DLD1 (cell line): ENCODE data around the gene CYP24A1.

ENCODE experiments used
- in situ Hi-C: cut with HindIII; loops from 2 replicates; pipeline ENCODE4 v1.10.0; 2017; ENCODE audit warnings: low sequenced_read_pairs

The CYP24A1 gene

GRCh38 chr20:54116550-54117235, 57.1 kb downstream of the CYP24A1 start:
- in situ Hi-C loops, result no loop called here

DNA sequence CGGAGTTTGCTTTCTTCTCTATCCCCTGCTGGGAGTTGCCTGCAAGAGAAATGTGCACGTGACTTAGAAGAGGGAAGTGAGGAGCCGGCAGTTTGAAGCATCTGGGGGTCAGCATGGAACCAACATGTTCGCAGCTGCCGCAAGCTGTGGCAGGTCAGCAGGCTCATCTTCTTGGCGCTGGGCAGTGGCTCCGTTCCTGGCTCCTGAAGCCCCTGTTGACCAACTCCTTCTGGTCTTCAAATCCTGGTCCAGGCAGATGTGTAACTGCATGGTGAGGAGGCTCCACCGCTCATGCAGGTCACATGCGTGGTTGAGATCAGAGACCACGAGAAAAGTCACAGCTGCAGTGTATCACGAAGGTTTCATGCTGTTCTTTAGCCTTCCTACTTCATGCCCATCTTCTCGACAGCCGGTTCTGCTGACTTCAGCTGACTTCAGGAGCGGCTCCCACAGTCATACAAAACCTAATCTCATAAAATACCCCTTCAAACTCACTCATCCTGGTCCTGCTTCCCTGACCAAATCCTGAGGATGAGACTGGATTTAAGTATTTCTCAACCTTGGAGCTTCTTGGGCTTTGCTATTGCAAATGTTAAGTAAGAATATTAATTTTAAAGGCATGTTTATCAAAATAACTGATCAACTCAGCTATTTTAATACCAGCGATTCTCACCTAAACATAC, 58.5 kb downstream of the CYP24A1 start:
- in situ Hi-C loops, result no loop called here

- in situ Hi-C loops, result no loop called here
Observed at GRCh38 chr20:54114109-54114508, 59.7 kb downstream of the CYP24A1 start.

GRCh38 chr20:54113566-54113965, 60.2 kb downstream of the CYP24A1 start:
- in situ Hi-C loops, result no loop called here

- in situ Hi-C loops, result no loop called here
Observed at GRCh38 chr20:54112221-54112884, 61.4 kb downstream of the CYP24A1 start.

DNA sequence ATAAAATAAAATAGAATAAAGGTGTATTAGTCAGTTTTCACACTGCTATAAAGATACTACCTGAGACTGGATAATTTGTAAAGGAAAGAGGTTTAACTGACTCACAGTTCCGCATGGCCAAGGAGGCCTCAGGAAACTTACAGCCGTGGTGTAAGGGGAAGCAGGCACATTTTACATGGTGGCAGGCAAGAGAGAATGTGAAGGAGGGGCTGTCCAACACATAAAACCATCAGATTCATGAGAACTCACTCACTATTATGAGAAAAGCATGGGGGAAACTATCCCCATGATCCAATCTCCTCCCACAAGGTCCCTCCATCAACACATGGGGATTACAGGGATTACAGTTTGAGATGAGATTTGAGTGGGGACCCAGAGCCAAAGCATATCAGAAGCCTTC, 62.3 kb downstream of the CYP24A1 start:
- in situ Hi-C loops, result no loop called here

DNA sequence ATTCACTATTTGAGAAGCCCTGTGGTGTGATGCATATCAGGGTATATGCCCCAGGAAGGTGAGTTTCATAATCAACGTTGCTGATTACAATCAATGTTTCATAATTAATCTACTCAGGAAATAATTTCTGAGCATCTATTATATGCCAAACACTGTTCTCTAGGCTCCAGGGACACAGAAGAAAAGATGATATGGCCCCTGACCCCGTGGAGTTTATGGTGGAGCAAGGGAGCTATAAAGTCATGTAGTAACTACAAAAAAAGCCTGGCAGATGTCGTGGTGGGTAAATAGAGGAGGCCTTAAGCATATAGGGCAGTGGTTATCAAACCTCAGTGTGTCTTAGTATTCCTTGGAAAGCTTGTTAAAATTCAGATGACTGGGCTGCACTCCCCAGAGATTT, 63.3 kb downstream of the CYP24A1 start:
- in situ Hi-C loops, result no loop called here

- in situ Hi-C loops, result no loop called here
Observed at GRCh38 chr20:54110041-54110440, 63.7 kb downstream of the CYP24A1 start.

DNA sequence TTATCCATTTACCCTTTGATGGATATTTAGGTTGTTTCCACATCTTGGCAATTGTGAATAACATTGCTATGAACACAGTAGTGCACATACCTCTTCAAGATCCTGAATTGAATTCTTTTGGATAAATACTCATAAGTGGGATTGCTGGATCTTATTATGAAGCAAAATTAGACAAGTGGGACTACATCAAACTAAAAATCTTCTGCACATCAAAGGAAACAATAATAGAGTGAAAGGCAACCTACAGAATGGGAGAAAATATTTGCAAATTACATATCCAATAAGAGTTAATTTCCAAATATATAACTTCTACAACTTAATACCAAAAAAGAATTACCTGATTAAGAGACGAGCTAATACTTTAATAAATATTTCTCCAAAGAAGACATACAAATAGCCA, 65.0 kb downstream of the CYP24A1 start:
- in situ Hi-C loops, result no loop called here

- in situ Hi-C loops, result no loop called here
Observed at GRCh38 chr20:54108326-54108642, 65.5 kb downstream of the CYP24A1 start.

DNA sequence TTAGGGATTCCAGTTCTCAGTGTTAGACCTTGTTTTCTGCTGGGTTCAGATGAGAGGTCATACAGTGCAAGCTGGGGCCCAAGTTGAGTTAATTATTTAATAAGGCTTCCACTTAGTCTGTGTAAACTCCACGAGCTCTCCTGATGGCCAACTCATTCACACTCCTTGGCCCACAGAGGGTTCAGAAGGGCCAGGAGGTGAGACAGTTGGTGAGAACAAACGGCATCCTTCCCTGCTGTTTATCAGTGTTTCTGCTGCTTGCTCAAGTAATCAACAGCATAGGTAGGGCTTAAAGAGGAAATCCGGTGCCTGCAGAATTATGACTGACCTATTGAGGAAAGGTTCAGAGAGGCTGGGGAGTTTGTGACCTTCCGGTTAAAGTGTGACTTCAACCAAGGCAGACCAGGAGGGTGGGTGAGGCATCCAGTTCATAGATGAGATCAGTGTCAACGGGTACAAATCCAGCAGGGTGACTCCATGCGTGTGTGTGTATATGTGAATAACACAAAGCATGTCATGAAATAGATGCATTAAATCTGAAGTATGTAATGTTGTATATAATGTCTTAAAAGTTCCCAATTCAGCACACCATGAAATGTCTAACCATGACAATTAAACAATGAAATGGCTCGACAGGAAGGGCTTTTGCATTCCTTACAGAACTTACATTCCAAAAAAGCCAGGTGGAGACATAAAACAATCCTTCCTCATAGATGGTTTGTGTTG, 66.0 kb downstream of the CYP24A1 start:
- in situ Hi-C loops, result no loop called here

GRCh38 chr20:54107181-54107580, 66.6 kb downstream of the CYP24A1 start:
- in situ Hi-C loops, result no loop called here

- in situ Hi-C loops, result no loop called here
Observed at GRCh38 chr20:54106162-54106561, 67.6 kb downstream of the CYP24A1 start.

DNA sequence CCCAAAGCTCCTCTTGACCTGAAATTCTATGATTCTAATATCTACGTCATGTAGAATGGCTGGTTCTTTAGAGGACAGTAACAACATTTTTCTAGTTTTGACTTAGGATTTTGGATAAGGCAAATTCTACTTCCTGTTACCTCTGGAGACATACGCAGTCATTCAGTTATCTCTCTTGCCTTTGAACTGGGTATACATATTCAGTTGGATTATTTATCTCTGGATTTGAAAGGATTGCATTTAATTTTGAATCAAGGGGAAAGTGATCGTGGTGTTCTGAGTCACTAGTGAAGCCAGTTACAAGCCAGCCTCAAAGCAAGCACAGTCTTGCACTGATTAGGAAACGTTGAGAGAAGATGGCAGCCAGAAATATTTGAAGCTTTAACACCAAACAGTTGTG, 68.1 kb downstream of the CYP24A1 start:
- in situ Hi-C loops, result no loop called here

- in situ Hi-C loops, result loop anchor here (5.0 kb wide), 1 partner anchor 93 kb away; no protein-coding TSS in a partner anchor
Observed at GRCh38 chr20:54104781-54105180, 69.0 kb downstream of the CYP24A1 start.

DNA sequence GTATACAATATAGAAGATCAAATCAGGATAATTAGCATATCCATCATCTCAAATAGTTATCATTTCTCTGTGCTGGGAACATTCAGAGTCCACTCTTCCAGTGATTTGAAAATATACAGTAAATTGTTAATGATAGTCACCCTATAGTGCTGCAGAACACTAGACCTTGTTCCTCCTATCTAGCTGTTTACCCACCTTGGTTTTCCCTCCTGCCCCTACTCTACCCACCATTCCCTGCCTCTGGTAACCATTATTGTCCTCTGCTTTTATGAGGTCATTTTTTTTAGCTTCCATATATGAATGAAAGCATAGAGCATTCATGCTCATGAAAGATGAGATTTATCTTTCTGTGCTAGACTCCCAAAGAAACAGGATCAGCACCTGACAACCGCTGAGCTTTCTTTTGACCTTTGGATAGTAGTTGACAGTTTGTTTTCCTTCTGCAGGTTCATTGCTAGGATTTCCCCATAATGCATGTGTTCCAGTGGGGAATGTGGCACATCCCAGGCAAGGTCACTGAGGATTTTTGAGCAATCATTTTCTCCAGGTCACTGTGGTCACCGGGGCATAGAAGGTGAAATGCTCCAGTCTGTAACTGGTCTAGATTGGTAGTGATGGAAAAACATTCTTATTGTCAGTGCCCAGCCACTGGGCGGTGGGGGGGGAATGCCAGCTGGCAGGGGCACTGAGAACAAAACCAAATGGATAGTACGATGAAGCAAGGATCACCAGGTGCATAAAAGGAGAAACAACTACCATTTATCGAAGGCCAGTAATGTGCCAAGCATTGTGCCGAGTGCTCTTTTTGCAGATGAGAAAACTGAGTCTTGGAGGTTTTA, 69.8 kb downstream of the CYP24A1 start:
- in situ Hi-C loops, result loop anchor here (5.0 kb wide), 1 partner anchor 93 kb away; no protein-coding TSS in a partner anchor
